ENCODE data around the gene LIPH.

LIPH gene

DNA sequence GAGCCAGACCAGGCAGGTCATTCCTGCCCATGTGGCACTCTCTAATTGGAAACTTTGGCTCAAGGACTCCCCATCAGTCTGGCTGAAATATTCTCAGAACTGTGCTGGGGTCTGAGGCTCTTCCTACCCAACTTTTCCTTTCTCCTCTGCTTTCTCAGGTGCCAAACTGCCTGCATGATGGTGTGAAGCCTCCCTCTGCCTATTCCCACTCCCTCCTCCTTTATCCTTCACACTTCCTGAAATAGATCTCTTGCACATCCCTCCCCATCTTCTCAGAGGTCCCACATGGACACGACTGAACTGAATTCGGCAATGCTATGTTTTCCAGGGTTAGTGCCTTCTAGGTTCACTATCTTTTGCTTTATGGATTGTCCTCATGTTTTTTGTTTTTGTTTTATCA, 12.5 kb downstream of the LIPH start:
- no peak for DNase-seq

DNA sequence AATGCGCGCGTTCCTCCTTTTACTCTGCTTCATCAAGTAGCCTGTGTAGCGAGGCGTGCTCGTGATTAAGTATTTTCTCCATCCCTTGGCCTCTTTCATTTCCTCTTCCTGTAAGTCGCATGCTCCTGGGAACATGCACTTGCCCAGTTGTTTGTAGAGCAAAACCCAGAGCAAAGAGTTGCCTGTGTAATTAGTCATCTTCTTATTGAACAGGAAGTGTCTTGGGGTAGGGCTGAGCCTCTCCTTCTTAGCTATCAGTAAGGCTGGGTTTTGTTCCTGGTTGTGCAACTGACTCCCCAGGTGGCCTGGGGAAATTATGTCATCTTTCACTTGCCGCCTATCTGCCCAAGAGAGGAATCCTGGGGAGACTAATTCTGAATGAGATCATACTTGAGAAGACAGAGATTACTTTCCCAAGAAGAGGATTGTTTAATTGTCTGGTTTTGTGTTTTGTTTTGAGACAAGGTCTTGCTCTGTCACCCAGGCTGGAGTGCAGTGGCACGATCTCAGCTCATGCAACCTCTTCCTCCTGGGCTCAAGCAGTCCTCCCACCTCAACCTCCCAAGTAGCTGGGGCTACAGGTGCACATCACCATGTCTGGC, 14.9 kb downstream of the LIPH start:
- peak; percentile 88 to 91 for DNase-seq

DNA sequence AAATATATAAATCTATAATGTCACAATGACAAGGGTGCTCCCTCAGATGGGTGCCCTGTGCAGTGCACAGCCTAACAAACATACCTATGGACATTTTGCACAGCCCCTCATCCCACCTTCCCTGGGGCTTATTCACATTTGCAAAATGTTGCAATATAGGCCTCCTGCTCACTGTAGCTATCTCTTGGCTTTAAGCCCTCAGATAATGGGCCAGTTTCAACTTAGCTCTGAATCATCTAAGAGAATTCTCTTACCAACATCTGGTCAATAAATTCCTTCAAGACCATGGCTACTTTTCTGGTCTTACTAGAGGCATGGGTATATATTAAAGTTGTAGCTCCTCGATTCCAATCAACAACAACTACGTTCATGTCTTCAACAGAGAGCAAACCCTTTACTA, 17.9 kb downstream of the LIPH start:
- no peak for DNase-seq

DNA sequence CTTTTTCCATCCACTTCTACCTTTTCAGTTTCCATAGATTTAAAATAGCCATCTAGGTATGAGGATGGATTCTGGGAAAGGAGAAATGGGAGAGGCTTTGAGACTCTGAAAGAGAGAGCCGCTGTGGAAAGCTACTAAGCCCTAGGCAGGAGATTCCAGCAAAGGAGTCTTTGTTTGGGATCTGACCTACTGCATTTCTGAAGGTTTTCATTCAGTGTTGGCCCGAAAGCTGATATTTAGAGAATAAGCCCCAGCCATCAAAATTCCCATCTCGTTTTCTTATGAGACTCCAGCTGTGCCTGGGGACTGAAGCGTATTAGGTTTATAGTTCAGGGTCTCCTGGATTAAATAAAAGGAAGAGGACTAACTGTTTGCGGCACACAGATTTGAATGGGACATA, 19.5 kb downstream of the LIPH start:
- DNase-seq = no peak

DNA sequence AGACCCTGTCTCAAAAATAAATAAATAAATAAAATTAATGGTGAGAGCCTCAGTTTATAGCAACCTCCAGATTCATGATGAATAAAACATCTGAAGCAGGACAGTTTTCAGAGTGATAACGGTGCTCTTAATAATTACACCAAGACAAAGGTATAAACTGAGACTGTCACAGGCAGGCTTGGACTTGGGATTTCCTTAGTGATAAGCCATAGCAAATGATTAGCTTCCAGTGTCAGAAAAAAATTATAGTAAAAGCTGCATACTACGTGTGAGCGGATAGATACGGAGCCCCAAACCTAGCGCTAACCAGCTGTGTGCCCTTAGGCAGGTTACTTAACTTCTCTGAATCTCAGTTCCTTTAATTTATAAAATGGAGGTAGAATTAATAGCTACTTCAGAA, 21.5 kb downstream of the LIPH start:
- no peak for DNase-seq

DNA sequence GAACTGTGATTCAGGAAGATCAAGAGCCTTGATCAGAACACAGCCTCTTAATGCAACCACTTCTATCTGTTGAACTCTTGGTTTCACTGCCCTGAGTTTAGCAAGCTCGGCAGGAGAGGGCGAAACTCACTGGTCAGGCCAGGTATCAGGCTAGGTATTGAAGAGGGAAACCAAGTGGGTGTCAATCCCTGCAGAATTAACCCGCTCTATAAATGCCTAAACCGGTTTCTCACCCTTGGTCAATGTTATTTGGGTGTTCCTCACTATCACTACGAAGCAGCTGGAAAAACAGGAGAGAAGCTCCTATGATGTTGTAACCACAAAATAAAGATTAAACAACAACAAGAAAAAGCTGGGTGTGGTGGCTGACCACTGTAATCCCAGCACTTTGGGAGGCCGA, 23.9 kb downstream of the LIPH start:
- no peak for DNase-seq

DNA sequence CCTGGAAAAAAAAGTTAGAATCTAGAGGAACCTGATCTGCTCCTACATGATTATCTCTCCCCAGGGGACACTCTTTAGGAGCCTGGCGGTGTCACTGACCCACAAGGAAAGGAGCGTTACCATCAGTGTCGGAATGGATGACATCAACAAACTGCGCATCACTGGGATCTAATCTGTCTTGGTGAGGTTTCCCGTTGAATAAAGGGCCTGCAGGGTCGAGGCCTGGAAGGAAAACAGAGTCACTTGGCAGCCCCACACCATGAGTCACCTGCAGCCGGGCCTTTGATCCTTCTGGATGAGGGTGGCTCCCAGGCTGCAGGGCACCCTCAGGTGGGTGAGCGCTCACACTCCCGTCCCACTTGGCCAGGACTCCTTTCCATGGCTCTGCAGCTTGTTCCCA, 25.0 kb downstream of the LIPH start:
- no peak for DNase-seq

DNA sequence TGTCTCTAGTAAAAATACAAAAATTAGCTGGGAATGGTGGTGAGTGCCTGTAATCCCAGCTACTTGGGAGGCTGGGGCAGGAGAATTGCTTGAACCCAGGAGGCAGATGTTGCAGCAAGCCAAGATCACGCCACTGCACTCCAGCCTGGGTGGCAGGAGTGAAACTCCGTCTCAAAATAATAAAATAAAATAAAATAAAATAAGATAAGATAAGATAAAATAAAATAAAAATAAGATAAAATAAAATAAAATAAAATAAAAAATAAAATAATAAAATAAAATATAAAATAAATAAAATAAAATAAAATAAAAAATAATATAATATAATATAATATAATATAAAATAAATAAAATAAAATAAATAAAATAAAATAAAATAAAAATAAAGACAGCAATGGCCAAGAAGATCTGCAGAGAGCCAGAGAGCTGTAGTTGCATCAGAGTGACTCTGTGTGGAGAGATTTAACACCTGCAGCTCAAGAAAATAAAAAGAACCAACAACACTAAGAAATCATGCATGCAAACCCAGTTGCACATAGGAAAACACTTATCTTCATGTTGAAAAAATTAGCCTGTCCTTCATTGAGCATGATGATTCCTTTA, 25.9 kb downstream of the LIPH start:
- DNase-seq = no peak

DNA sequence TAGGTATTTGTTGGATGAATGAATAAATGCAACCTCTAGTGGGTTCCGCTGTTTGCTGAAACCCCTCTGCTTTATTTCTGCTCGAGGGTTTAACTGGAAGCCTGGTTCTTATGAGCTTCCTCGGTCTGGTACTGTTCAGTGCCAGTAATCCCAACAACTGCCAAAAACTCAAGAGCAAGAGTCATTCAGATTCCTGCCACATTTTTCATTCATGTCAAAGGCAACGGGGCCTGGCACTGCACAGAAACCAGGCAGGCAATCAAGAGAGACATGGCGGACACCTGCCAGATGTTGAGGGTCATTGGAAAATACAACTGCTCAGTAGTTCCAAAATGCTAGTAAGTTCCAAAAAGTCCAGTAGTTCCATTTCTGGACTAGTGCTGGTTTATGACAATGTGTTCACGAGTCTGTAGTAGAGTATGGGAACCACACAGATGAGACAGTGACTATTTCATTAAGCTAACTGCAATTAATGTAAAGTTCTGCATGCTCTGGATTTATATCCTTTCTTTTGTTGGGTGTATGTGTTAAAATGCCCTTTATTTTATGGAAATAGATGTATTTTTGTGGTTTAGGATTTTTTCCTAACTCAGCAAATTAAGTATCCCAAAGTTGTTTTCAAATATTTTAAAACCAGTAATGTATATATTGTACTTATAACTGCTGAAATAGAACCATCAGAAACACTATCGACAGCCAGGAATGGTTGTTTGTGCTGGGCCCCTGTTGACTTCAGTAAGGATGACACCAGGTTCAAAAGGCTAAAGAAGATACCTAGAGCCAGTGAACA, 30.8 kb downstream of the LIPH start:
- DNase-seq = no peak

DNA sequence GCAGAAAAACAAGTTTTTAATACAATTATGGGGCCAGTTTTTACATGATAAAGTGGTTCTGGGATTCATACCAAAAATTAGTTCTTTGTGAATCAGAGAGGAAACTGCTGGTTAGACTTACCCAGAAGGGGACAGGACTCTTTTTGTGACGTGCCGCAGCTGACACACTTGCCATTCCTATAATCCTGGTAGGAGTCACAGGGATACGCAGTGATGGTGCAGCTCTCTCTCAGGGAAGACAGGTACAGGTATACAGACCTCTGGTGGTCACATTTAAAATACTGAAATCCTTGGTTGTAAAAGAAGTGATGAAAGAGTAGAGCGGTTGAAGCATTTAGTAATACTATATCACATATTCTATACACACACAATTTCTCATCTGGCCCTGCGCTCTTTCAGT, 33.4 kb downstream of the LIPH start:
- DNase-seq = no peak

DNA sequence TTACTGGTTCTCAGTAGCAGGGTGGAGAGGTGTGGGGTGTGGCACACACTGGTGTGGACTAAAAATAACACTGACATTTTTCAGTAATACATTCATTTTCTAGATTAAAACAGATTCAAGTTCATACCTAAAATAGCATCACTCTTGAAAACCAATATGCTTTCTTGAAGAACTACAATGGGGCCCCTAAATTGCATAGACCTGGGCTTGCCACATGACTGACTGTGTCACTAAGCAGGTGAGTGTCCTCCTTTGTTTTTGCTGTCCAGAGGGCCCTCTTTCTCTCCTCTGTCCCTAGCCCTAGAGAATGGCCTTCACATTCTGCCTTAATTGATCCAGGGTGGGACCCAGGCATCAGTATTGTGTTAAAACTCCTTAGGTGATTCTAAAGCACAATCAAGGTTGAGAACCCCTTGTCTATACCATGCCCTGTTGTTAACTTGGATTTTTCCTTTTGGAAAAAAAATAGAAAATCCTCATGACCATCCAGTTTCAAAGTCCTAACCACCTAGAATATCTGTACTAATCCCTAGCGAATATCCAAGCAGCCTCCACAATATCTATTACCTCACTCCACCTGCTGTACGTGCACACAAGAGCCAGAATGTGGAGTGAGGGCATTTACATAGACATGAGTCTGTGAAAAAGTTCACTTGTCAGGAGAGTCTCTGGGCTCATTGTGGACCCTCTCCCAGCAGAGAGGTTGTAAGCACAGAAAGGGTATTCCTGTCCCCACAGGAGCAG, 34.8 kb downstream of the LIPH start:
- no peak for DNase-seq

DNA sequence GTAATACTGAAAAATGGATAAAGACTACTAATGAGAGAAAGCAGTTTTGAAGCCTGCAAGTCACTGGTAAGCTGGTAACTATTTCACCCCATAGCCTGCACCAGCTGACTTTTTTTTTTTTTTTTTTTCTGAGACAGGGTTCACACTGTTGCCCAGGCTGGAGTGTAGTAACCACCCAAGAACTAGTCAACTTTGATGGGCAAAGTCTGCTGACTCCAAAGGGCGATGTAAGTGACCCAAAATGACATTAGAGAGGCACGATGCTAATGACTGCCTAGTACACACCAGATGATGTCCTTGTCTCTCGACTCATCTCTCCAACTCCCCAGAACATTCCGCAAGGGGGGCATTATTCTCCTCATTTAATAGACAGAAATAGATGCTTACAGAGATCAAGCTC, 40.7 kb downstream of the LIPH start:
- DNase-seq = no peak

DNA sequence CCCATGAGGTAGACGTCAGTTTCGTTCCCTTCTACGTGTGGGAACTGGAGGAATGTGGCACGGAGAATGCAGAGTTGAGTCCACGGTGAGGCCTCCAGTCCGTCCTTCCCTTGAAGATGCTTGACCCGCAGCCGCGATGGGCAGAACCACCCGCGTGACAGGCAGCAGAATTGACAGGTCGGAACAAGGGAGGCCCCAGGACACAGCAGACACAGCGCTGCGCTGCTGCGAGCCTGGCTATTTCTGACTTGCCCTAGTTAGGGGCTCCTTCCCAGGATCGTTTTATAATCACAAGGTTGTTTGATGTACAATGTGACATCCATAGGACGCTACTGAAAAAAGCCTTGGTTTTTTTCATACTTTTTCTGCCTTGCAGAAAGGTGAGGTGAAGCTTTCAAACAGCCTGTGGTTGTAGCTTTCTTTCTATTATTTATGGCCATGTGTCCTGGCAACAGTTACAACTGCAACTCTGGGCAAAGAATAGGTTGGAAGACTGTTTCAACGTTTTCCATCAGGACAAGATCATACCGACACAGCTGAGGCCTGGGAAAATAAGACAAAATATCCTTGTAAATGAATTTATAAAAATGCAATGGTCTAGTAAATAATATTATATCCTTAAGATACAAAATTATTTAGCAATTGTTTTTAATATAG, 43.9 kb downstream of the LIPH start:
- DNase-seq = no peak

DNA sequence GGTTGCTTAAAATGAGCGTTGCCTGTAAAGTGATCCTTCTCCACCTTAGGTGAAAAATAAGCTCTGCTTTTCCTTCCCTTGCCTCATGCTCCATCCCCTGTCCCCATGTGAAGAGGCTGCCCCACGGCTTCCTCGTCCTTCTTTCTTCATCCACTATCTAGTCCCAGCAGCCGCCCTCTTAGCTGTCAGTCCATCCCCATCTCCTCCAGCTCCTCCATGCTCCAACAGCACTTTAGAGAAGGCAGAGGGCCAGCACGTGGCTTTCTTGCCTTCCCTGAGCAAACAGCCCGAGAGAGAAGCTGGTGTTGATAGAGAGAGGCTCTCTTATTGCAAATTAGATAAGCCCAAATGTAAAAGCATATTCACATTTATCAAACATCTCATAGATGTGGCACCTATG, 44.5 kb downstream of the LIPH start:
- DNase-seq = no peak

DNA sequence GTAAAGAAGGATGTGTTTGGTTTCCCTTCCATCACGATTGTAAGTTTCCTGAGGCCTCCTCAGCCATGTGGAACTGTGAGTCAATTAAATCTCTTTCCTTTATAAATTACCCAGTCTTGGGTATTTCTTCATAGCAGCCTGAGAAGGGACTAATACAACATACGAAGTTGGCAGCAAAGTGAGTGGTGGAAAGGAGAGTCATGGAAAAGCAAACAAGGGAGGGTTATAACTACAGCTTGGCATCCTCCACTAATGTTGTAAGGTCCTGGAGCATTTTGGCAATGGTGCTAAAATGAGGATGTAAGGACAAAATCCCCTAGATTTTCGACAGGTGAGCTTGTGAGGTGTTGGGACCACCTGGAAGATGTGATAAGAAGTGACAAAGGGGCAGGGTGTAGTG, 47.8 kb downstream of the LIPH start:
- no peak for DNase-seq

DNA sequence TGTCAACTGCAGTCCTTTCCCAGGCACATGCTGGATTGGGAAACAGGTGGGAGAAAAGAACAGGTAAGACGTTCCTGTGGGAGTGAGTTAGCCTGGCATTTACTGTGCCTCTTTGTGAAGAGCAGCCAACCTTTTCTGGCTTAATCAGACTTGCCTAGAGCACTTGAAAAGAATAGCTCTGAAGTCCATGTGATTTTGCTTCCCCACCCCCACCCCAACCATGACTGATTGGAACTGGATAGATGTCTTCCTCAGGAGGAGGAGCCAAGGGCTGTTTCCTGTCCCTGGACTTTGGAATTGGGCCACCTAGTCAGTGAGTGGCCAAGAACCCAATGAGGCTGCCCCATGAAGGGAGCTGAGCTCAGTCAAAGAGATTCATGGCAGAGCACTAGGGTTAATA, 48.9 kb downstream of the LIPH start:
- no peak for DNase-seq

DNA sequence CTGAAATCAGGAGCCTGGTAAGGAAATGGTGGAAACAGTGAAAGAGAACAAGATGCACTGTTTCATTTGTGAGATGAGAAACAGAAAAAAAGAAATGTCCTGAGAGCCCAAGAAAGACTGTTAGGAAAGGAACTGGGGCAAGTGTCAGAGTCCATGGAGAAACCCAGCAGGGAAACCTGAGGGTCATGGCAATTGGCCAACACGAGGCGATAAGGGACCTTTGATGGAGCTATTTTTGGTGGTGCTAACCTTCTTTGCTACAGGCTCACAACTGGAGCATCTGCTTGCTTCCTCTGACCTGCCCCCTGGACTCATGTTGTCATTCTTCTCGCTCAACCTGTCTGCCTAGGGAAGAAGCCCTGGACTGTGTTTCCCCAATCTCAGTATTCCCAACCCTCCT, 49.4 kb downstream of the LIPH start:
- no peak for DNase-seq

DNA sequence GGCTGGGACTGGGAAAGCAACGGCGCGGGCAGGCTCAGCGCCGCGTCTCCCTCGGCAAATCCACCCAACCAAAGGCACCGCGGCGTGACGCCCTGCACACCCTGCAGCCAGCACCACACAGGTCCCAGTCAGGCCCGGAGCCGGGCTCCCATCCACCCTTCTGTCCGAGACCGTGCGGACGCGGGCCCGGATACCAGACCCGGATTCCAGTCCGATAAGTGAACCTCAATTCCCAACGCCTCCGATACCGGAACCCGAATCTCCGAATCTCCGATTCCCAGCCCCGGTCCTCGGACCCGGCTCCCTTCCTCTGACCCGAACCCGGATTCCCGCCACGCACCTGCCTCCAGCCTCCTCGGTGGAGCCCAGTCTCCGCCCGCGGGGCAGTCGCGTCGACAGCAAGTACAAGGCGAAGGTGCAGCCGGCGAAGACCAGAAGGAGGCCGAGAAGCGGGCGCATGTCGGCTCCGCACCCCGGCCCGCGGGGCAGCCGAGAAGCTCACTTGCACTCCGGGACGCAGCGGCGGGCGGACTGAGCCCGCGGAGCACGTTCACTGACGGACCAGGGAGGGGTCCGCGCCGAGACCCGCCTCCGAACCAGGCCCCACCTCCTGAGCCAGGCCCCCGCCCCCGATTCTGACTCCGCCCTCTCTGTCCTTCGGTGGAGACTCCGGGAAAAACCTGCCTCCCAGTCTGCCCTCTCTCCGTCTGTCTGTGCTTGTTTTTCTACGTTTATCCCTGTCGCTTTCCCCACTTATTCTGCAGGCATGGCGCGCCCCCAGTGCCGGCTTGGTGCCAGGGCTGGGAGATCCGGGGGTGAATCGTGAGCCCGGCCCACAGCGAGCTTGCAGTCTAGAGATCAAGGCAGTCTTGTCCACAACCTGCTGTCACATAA, 53.6 kb downstream of the LIPH start, which contains the start of gene TMEM41A:
TMEM41A (minus strand) TSS at position 533 of the 894 bp plus-strand sequence; CDS start at position 459, 74 bp downstream.
- peak; percentile 93 to 95 for DNase-seq

DNA sequence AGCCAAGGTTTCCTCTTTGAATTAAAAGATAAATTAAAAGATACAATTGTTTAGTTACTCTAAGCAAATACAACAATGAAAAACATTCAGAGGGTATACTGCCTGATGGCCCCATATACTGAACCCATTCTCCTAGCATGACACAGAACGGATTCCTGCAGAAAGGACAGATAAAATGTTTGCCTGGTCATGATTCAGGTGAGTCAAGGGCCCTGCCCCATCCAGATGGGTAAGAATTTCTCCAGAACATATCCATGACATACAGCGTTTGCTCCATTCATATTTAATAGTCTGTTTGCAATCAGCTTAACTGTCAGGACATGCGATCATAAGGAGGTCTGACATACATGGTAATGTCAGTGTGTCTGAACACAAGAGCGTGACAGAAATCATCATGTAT, 62.1 kb downstream of the LIPH start:
- no peak for DNase-seq

DNA sequence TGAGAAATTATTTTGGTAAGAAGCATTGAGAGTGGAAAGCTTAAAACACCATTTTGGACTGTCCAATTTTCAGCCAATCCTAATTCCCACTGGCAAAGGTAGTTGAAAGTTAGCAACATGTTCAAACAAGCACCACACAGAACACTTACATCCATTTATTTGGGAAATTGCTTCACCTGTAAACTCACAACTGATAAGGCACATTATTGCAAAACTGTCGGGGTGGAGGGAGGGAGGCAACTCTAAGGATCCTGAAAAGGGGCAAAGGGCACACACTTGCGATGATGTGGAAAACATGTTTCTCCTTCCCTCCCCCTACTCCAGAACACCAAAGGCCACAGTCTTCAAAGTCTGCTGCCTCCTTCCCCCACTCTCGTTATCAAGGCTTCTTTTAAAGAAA, 62.9 kb downstream of the LIPH start:
- no peak for DNase-seq

DNA sequence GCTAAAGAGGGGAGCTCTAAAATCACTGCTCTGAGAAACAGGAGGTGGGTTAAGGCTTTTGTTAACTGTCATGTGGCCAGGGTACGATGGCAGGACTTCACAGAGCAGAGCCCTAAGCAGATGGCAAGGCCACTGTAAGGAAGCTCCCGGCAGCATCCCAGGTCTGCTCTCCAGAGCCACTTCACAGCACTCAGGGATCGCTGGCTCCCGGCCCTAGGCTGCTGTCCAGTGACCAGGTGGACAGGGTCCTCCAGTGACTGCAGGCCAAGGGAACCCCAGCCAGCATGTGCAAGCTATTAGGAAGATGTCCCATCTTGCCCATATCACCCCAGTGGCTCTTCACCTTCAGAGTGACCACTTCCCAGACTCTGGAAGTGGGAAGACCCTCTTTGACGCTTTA, 63.9 kb downstream of the LIPH start:
- no peak for DNase-seq

DNA sequence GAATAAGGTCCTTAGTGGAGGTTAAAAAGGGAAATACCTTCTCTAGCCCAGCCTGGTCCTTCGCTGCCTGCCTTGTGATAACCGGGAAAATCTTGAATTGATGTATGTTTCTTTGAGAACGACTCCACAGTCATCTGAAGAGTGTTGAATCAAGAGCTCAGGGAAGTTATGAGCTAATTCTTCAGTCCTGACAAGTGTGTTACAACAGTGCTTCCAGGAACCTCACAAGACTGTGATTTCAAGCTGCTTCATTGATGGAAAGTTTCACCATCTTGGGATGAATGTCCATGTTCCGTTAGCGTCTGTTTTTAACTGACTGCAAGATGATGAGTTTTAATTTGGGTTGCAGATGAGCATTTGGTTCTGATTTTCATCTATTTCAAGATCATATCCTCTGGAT, 66.0 kb downstream of the LIPH start:
- DNase-seq = no peak

Data from inflammatory macrophage (primary cell).